NT2/D1 (cell line): ENCODE data around the gene GJD3.

ENCODE experiments used
- SUZ12 ChIP-seq: IDR thresholded peaks from 2 replicates; pipeline ENCODE4 v1.6.1; 2011; ENCODE audit not compliant: insufficient read length, insufficient read depth; ENCODE audit errors: extremely low read depth
- YY1 ChIP-seq: IDR thresholded peaks from 2 replicates; pipeline ENCODE4 v1.6.1; 2011; ENCODE audit not compliant: insufficient read length, insufficient read depth
- ZNF274 ChIP-seq: IDR thresholded peaks from 2 replicates; pipeline ENCODE4 v1.6.1; 2011; ENCODE audit warnings: mild to moderate bottlenecking, low read depth, low read length

DNA sequence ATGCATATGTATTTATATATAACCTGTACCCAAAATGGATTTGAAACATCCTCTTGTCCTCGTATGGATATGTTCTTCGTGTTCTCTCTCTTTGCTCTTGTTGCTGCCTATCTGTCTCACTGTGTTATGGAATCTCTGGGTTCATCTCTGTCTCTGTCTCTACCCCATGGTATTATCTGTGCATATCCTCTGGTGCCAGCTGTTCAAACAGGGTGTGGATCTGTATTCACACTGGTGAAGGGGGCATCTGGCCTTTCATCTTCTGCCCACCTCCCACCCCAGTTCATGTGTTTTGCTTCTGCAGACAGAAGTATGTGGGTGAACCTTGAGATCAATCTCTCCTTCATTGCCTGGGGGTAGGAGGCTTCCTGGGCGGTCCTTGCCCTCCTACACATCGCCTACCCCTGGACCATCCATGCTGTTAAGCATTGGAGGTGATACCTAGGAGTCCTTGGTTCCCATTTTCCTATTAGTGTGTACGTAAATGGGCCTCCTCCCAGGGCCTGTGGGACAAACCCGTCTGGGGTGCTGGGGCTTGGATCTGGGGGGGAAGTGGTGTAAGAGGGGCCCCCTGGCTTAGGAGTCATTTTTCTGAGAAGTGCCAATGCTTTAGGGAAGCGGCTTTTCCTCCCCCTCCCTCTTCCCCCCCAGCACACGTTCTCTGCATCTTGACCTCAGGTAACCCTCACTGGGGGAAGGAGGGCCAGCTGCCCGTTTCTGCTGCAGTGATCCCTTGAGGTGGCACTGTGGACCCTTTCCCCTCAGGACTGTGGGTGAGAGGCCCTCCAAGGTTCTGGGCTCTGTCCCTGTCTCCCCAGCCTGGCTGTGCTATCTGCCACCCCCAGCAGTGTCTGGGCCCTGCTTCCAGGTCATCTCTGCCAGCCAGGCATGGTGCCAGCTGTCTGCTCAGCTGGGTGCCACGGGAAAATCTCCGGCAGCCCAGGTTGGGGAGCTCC, 34.4 kb downstream of the GJD3 start:
- TF ChIP-seq ZNF274 (no peak), YY1 (no peak), SUZ12 (no peak)
